HG02678 (cell line): ENCODE measurements around the gene CD37.
A peak's percentile ranks its signal among the peaks of the same experiment; 100 is the strongest.
"Not testable (repeated sequence)": the region's sequence is repeated elsewhere in the genome, so short reads cannot be mapped to it uniquely, and the experiment has no call there.

Source experiments
- ATAC-seq: cut with Tn5 transposase; IDR thresholded peaks from one replicate; pipeline ENCODE4 v1.9.1; 2021; ENCODE audit warnings: mild to moderate bottlenecking, moderate library complexity; ENCODE audit not compliant: unreplicated experiment

The CD37 gene

GRCh38 chr19:49335071-49335783, at the start of gene CD37:
Gene CD37 (plus strand): TSS chr19:49335406. CDS start chr19:49335541, 135 bp downstream.
- no peak for ATAC-seq

GRCh38 chr19:49287141-49287770, 48.0 kb upstream of the CD37 start:
- ATAC-seq, result no peak

GRCh38 chr19:49288205-49288604, 47.0 kb upstream of the CD37 start:
- ATAC-seq, result not testable (repeated sequence)

- not testable (repeated sequence) for ATAC-seq
These were observed 45.9 kb upstream of the CD37 start for GRCh38 chr19:49289286-49289685.

- ATAC-seq, result no peak
These were observed 44.7 kb upstream of the CD37 start for GRCh38 chr19:49290517-49290916.

GRCh38 chr19:49294401-49294800, 40.8 kb upstream of the CD37 start:
- no peak for ATAC-seq

GRCh38 chr19:49295208-49295880, 39.9 kb upstream of the CD37 start:
- no peak for ATAC-seq

GRCh38 chr19:49297403-49297802, 37.8 kb upstream of the CD37 start:
- no peak for ATAC-seq

GRCh38 chr19:49298653-49299052, 36.6 kb upstream of the CD37 start:
- ATAC-seq, result not testable (repeated sequence)

GRCh38 chr19:49301165-49301865, 33.9 kb upstream of the CD37 start:
- ATAC-seq, result peak; percentile 65

- ATAC-seq, result no peak
These were observed 33.3 kb upstream of the CD37 start for GRCh38 chr19:49301866-49302252.

GRCh38 chr19:49306734-49307133, 28.5 kb upstream of the CD37 start:
- not testable (repeated sequence) for ATAC-seq

GRCh38 chr19:49309087-49309486, 26.1 kb upstream of the CD37 start:
- ATAC-seq, result no peak

GRCh38 chr19:49315111-49315510, 20.1 kb upstream of the CD37 start:
- no peak for ATAC-seq

GRCh38 chr19:49316284-49316683, 18.9 kb upstream of the CD37 start:
- no peak for ATAC-seq

- ATAC-seq, result no peak
These were observed 16.9 kb upstream of the CD37 start for GRCh38 chr19:49318296-49318695.

GRCh38 chr19:49324801-49325576, 10.2 kb upstream of the CD37 start, which contains the start of gene SLC6A16:
Gene SLC6A16 (minus strand): TSS chr19:49325191. CDS start chr19:49311347, 13,844 bp downstream.
- no peak for ATAC-seq

GRCh38 chr19:49325756-49326155, 9.4 kb upstream of the CD37 start:
- not testable (repeated sequence) for ATAC-seq

GRCh38 chr19:49326165-49326704, 9.0 kb upstream of the CD37 start:
- no peak for ATAC-seq

GRCh38 chr19:49327878-49328544, 7.2 kb upstream of the CD37 start:
- ATAC-seq, result no peak
